Measurements from ENCODE around the gene COL23A1.

Gene COL23A1

GRCh38 chr5:178287791-178288105 lies 302.4 kb downstream of the COL23A1 start:
- no peak for TF ChIP-seq CTCF (IDR thresholded peaks at IDR 0.05)
- Mint-ChIP-seq H3K27ac (peak overlapping the region; percentile 78), H3K27me3 (ENCODE audit: low read depth, poor library complexity) (peaks cover 28% of the 10 kb centered on the region), H3K36me3 (ENCODE audit: low read depth) (no peaks in the 10 kb centered on the region), H3K4me3 (no peak overlapping the region), H3K4me1 (peaks cover 60% of the 10 kb centered on the region), H3K9me3 (peaks cover 10% of the 10 kb centered on the region)
- no peak for DNase-seq

DNA sequence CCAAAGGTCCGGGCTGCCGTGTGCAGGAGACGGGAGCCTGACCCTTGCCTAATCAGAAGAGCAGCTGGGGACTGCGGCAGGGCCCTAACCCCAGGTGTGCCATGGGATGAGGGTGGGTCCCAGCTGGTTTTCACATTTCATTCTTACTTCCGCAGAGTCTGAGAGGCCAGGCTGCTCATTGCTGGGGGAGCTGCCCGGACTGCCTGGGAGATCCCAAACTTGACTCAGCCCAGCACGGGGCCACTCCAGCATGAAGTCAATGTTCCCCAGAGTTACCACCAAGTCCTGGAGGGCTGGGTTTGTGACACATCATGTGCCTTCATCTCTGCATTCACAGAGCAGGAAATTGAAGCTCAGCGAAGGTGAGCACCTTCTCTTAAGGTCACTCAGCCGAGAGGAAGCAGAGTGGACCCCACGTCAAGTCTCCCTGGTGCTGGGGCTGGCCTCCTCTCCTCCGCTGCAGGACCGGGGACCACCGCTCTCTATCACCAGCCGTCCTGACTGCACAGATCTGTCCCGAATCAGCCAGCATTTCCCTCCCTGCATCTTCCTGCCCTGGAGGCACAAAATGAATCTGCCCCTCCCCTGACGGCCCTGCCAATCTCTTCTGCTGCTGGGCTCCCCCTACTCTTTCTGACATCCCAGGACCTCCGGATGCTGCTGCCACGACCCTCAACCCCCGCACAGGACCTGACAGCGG lies 303.0 kb downstream of the COL23A1 start:
- Mint-ChIP-seq H3K27ac (no peak overlapping the region), H3K36me3 (ENCODE audit: low read depth) (no peaks in the 10 kb centered on the region), H3K9me3 (peaks cover 10% of the 10 kb centered on the region), H3K4me1 (peaks cover 56% of the 10 kb centered on the region), H3K27me3 (ENCODE audit: low read depth, poor library complexity) (peaks cover 27% of the 10 kb centered on the region), H3K4me3 (no peak overlapping the region)
- no peak for DNase-seq
- no peak for TF ChIP-seq CTCF (IDR thresholded peaks at IDR 0.05)

- TF ChIP-seq CTCF (IDR thresholded peaks at IDR 0.05): no peak
- Mint-ChIP-seq H3K36me3 (ENCODE audit: low read depth) (no peaks in the 10 kb centered on the region), H3K4me3 (no peak overlapping the region), H3K27me3 (ENCODE audit: low read depth, poor library complexity) (peaks cover 24% of the 10 kb centered on the region), H3K4me1 (peaks cover 51% of the 10 kb centered on the region), H3K9me3 (peaks cover 10% of the 10 kb centered on the region), H3K27ac (no peak overlapping the region)
- no peak for DNase-seq
Observed at GRCh38 chr5:178286226-178287090, 303.7 kb downstream of the COL23A1 start.

GRCh38 chr5:178285399-178286225 lies 304.6 kb downstream of the COL23A1 start:
- Mint-ChIP-seq H3K4me3 (no peak overlapping the region), H3K9me3 (peaks cover 10% of the 10 kb centered on the region), H3K4me1 (peaks cover 51% of the 10 kb centered on the region), H3K27ac (no peak overlapping the region), H3K36me3 (ENCODE audit: low read depth) (no peaks in the 10 kb centered on the region), H3K27me3 (ENCODE audit: low read depth, poor library complexity) (peaks cover 30% of the 10 kb centered on the region)
- no peak for TF ChIP-seq CTCF (IDR thresholded peaks at IDR 0.05)
- DNase-seq: no peak

DNA sequence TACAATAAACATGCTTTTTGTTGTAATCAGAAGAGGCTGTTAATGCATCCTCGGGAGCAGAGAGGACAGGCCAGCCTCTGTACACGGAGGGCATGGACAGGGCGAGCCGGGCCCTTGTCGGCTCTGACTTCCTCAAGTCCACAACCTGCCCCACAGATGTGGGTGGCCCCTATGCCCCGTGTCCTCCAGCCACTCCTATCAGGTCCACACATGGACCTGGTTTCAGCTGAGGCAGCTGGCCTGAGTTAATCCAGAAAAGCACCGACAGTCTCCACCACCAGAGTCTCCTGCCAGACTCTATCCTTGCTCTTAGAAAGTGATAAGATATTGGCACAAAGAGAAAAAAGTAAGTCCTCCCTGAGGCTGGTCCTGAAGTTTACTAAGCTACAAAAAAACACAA lies 305.2 kb downstream of the COL23A1 start:
- Mint-ChIP-seq H3K27me3 (ENCODE audit: low read depth, poor library complexity) (peaks cover 30% of the 10 kb centered on the region), H3K9me3 (peaks cover 10% of the 10 kb centered on the region), H3K36me3 (ENCODE audit: low read depth) (no peaks in the 10 kb centered on the region), H3K4me1 (peaks cover 51% of the 10 kb centered on the region), H3K4me3 (no peak overlapping the region), H3K27ac (no peak overlapping the region)
- TF ChIP-seq CTCF (IDR thresholded peaks at IDR 0.05): no peak
- DNase-seq: no peak

All from nephron progenitor cell (in vitro differentiated cells).